Activated CD4-positive, CD25-positive, alpha-beta regulatory T cell treated with anti-CD3 and anti-CD28 coated beads, Interleukin-2, amount 50 U/mL, for 72 hours (primary cell): ENCODE results near the gene PLK4.
A peak's percentile ranks its signal among the peaks of the same experiment; 100 is the strongest.
"Not testable (repeated sequence)": the region's sequence is repeated elsewhere in the genome, so short reads cannot be mapped to it uniquely, and the experiment has no call there.

Experiments used
- DNase-seq: peaks from one replicate; pipeline ENCODE4 v3.0.0; 2021

Gene PLK4

DNA sequence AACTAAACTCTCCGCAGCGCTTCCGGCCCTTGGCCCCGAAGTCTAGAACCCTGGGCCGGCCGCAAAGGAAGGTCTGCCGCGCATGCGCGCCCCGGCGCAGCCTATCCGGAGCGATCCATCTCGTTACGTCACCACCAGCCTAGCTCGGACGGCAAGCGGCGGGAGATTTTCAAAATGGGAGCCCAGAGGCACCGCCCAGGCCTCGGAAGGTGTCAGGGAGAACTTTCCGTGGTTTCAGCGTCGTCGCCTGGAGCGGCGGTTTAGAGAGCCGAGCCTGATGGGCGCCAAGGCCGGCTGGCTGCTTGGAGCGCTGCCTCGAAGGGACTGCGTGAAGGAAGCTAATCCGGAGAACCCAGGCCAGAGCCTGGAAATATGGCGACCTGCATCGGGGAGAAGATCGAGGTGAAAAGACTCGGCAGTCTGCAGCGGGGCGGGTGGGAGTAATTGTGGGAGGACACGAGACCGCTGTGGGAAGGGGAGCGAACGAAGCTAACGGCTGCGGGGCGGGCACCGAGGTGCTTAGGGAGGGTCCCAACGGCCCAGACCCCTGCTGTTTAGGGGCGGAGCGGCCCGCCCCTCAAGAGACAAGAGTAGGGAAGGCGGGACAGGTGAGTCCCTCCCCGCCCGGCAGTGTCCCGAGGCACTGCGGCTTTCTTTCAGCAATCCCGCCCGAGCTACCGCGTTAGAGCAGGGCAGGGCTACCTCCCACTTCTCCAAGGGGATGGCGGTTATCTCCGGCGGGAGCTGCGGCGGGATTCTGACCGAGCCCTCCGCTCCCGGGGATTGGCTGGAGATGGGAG is at the start of gene PLK4:
Gene PLK4 (plus strand): TSS at position 131 of the 800 bp plus-strand sequence. CDS start 242 bp downstream, at position 373.
- peak; percentile 92 for DNase-seq

- DNase-seq = no peak
Observed at GRCh38 chr4:127832585-127832984, 48.1 kb upstream of the PLK4 start.

DNA sequence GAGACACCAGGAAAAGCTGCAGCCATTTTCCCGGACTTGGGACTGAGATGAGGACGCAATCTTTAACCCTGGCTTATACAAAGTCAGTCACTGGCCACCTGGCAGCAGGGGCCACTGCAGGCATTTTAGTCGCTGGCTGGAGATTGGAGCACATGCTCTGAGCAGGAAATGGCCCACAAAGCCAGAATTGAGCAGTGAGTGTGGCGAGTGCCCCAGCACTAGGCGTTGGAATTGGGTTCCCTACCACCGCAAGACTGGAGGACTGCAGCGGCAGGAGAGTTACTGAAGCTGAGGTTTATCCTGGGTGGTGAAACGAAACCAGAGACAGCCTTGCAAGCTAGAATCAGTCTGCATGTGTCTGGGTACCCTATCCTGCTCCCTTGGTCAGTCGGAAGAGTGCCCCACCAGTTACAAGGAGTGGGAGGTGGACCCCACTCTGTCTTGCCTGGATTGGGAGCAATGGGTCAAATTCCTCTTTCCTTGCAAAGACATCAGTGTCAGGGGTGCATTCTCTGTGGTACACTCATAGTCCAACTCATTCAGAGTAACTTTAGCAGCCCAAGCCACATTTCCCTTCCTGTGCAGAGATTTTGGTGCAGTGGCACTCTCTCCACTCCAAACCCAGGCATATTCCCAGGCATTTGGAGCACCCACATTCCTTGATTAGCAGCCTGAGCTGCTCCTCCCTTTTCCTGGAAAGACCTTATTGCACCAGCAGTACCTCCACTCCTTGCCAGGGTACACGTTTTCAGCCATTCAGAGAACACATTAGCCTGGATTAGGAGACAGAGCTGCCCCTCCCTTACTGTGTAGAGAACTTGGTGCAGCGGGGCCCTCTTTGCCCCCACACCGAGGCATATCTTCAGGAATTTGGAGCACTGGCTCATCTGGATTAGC is 36.7 kb upstream of the PLK4 start:
- DNase-seq = no peak

GRCh38 chr4:127844601-127845116 is 36.0 kb upstream of the PLK4 start:
- no peak for DNase-seq

- DNase-seq = no peak
Observed at GRCh38 chr4:127846061-127846460, 34.6 kb upstream of the PLK4 start.

DNA sequence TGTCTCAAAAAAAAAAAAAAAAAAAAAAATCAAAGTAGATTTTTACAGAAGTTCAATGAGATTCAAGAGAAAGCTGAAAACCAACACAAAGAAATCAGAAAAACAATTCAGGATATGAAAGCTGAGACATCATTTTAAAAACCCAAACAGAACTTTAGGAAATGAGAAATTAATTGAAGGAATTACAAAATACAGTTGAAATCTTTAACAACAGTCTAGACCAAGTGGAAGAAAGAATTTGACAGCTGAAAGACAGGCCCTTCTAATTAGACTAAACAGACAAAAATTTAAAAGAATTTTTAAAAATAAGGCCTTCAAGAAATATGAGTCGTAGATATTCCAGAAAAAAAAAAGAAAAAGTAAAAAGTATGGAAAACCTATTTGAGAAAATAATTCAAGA is 33.9 kb upstream of the PLK4 start:
- no peak for DNase-seq

DNA sequence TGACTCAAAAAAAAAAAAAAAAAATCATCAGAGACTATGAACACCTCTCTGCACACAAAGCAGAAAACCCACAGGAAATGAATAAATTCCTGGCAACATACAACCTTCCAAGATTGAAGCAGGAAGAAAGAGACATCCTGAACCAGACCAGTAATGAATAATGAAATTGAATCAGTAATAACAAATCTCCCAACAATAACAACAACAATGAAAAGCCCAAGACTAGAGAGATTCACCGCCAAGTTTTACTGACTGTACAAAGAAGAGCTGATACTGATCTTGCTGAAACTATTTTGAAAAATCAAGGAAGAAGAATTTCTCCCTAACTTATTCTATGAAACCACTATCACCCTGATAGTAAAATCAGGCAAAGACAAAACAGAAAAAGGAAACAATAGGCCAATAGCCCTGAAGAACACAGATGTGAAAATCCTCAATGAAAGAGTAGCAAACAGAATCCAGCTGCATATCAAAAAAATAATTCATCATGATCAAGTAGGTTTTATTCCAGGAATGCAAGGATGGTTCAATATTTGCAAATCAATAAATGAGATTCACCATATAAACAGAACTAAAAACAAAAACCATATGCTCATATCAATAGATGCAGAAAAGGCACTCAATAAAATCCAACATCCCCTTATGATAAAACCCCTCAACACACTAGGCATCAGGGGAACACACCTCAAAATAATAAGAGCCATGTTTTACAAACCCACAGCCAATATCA is 31.0 kb upstream of the PLK4 start:
- DNase-seq = no peak

DNA sequence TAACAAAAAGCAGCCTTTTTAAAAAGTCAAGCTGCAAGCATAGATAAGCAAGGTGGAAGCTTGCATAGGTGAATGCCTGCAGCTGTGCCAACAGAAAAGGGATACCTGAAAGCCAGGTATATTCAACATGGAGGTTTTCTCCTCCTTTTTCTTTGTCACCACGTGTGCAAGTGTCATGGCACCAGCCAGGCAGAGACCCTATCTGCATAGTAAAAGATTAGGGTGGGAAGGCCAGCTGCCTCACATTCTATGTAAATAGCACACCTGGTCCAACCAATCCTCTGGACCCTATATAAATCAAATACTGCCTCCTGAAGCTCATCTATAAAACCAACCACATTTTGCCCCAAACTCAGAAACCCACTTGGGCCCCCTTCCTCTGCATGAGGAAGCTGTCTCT is 28.0 kb upstream of the PLK4 start:
- no peak for DNase-seq

- no peak for DNase-seq
Observed at GRCh38 chr4:127856196-127856812, 24.4 kb upstream of the PLK4 start.

DNA sequence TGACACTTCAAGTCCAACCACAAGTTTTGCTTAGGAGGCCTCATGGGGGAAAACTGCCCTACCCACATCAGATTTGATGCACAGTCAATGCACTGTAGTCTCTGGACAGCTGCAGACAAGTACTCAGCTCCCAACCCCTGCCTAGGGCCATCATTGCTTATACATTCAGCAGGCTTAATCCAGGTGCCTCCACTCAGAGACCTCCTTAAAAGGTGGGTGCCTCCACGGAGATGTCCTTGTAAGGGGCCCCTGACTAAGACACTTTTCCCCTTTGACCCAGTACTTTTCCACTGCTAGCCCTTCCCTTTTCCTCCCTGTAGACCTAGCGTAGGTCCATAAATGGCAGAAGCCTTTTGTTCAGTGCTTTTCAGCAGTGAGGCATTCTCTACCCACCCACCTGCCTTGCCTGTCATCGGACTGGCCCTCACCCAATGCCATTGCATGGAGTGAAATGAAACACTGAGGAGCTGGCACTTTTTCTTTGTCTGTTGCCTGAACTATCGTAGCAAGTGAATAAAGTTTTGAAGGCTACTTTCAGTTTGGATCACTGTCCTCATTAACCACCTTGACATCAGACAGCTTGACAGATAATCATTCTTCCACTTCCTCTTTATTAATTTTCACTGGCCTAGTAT is 23.8 kb upstream of the PLK4 start:
- no peak for DNase-seq

DNA sequence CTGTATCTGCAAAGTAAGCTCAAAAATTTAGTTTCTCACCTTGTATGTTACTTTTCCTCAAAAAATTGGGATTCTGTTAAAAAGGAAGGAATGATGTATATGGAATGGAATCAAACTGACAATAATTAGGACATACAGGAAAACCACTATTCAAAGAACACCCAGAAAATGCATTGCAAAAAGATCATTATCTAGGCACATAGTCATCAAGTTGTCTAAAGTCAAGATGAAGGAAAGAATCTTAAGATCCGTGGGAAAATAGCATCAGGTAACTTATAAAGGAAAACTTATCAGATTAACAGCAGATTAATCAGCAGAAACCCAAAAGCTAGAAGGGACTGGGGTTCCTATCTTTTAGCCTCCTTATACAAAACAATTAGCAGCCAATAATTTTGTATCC is 23.1 kb upstream of the PLK4 start:
- DNase-seq = no peak

- DNase-seq = no peak
Observed at GRCh38 chr4:127868196-127868595, 12.5 kb upstream of the PLK4 start.

DNA sequence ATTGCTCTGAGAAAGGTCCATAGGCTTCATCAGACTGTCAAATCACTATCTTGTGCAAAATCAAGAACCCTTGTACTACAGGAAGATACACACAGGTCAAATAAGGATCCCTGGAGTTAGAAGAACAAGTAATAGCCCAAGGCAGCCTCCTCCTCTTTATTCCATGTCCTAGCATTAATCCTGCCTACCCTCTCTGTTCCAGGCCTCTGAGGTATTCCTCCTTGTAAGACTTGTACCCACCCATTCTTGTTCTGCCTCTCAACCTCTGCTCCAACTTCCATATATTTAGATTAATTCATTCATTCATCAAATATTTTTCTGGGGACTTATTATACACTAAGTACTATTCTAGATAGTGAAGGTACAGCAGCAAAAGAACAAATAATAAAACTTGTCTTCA is 10.4 kb upstream of the PLK4 start:
- DNase-seq = no peak

GRCh38 chr4:127870688-127871087 is 10.0 kb upstream of the PLK4 start:
- no peak for DNase-seq

GRCh38 chr4:127875791-127876190 is 4.9 kb upstream of the PLK4 start:
- DNase-seq = no peak

DNA sequence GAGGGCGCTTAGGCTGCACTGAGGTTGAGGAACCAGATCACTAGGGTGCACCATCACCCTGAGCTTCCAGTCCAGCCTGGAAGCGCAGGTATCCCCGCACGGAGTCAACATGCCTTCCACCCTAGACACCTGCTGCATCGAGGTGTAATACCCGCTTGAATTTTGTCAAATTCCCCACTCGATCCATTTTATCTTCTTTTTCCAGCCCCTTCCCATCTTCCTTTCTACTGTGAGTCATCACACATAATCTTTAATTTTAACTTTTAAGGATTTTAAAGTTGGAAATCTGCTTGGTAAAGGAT is 821 bp downstream of the PLK4 start:
- DNase-seq = no peak

DNA sequence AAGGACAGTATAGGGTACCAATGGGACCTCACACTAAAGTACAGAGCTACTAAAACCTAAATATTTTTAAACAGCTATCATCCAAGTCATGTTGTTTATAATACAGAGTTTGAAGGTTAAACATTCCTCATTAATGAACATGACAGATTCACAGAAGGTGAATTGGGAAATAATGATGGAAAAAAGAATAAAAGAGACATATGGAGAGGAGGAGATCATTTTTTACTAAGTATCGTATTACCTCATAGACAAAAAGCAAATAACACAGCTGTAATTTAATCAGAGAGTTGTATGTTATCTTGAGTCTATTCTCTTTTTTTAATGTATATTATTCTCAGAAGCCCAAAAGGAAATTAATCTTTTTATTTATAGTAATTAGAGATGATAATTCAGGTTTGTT is 7.9 kb downstream of the PLK4 start:
- no peak for DNase-seq

GRCh38 chr4:127889903-127890302 is 9.2 kb downstream of the PLK4 start:
- DNase-seq = no peak

GRCh38 chr4:127896069-127896468 is 15.4 kb downstream of the PLK4 start:
- DNase-seq = no peak

DNA sequence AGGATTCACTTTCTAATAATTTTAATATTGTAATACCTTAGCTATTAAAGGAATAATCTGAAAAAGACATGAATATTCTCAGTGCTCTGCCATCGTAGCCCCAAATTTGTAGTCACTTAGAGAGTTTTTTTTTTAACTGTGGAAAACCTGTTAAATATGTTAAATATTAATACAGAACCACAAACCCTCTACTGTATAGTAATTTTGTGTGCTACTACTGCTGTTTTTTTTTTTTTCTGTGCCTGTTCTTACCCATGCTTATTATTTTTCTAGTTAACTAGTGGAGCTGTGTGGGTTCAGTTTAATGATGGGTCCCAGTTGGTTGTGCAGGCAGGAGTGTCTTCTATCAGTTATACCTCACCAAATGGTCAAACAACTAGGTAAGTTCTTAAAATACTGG is 15.8 kb downstream of the PLK4 start:
- no peak for DNase-seq

GRCh38 chr4:127899682-127900081 is 19.0 kb downstream of the PLK4 start:
- DNase-seq = not testable (repeated sequence)

DNA sequence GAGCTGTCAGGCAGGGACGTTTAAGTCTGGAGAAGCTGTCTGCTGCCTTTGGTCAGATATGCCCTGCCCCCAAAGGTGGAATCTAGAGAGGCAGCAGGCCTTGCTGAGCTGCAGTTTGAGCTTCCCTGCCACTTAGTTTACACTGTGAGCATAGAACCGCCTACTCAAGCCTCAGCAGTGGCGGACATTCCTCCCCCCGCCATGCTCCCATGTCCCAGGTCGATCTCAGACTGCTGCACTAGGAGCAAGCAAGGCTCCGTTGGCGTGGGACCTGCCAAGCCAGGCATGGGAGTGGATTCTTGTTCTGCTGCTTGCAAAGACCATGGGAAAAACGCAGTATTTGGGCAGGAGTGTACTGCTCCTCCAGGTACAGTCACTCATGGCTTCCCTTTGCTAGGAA is 24.3 kb downstream of the PLK4 start:
- DNase-seq = no peak
